Activated CD4-positive, CD25-positive, alpha-beta regulatory T cell (primary cell): ENCODE results near the gene ABLIM1.

Experiments
- DNase-seq, 4 experiments: peaks; one replicate each; lab custom pipeline; 2025; lab: John Stamatoyannopoulos, UW

Gene ABLIM1

DNA sequence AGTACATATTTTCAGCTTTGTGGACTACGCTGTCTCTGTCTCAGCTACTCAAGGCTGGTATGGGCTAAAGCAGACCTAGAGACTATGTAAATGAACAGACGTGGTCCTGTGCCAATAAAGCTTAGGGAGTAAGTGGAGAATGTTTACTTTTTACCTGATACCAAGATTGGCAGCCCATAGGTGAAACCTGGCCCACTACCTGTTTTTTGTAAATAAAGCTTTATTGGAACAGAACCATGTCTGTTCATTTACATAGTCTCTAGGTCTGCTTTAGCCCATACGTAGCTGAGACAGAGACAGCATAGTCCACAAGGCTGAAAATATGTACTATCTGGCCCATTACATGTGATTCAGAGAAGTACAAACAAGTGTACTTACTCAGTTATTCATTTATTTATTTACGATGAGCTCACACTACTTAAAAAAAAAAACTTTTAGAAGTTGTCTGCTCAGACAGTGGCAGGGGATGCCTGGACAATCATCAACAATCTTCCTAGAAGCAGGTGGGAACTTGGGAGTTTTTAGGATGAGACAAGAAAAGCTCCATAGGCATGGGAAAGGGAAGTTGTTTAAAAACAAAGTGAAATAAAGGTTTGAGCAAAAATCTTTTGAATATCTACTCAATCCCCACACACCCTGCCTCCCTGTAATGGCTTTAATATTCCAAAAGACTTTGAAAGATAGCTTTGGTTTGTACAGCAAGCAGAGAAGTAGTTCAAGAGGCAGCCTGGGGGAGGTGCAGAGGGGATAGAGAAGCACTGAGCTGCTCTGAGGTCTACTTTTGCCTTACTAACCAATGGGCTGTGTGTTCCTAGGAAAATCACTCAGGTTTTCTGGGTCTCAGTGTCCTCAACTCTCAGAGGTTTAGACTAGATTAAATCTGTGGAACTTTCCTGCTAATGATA lies 139.4 kb downstream of the ABLIM1 start:
- no peak for DNase-seq

DNA sequence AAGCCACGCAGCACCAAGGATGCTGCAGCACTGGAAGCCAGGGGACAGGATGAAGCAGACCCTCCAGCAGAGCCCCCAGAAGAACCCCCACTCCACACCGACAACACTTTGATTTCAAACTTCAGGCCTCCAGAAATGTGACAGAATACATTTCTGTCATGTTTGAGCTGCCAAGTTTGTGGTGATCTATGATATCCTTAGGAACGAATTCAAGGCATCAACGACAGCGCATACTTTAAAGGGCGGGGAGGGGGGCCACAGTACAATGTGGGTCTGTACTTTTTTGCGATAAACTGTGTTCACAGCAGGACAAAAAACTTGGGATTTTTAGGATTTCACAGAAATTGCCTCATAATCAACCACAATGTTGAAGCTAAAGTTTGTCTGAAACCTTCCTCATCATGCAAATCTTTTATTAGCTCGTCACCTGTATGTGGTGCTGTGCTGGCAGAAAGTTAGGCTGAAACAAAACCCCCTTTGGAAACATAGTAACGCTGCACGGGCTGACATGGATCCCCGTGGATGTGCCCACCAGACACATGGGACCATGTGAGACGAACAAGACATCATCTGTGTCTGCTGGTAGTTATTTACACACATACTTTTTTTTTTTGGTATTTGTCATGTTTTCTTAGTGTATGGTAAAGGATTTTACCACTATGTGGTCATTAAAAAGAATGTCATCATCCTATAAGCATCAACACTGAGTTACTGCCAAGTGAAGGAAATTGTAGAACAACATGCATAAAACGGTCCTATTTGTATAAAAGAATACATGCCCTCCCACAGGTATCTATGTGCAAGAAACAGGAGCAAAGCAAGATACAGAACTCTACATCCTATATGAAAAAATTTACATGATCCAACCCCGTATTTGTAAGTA lies 140.5 kb downstream of the ABLIM1 start:
- no peak for DNase-seq

GRCh38 chr10:114516356-114516755 lies 141.7 kb downstream of the ABLIM1 start:
- no peak for DNase-seq

DNA sequence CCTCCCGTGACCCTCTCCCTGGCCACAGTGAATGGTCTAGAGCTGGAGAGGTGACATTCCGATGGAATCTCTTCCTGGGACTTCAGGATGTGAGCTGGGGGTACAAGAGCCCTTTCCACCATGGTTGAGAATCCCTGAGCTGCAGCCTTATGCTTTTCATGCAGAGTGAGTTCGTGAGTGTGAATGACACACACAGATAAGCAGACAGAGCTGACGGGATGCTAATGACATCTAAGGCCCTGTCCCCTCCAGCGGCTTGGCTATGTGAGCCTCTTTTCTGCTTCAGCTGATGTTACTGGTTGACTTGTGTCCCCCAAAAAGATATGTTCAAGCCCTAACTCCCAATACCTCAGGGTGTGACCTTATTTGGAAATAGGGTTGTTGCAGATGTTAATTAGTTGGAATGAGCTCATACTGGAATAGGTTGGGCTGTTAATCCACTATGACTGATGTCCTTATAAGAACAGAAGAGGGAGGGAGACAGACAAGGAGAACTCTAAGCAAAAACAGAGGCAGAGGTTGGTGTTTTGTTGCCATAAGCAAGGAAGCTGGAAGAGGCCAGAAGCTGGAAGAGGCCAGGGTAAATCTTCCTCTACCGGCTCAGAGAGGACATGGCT lies 142.7 kb downstream of the ABLIM1 start:
- DNase-seq: no peak

- DNase-seq: no peak
Measured at GRCh38 chr10:114513381-114513792, 144.7 kb downstream of the ABLIM1 start.

GRCh38 chr10:114511881-114512280 lies 146.2 kb downstream of the ABLIM1 start:
- no peak for DNase-seq

DNA sequence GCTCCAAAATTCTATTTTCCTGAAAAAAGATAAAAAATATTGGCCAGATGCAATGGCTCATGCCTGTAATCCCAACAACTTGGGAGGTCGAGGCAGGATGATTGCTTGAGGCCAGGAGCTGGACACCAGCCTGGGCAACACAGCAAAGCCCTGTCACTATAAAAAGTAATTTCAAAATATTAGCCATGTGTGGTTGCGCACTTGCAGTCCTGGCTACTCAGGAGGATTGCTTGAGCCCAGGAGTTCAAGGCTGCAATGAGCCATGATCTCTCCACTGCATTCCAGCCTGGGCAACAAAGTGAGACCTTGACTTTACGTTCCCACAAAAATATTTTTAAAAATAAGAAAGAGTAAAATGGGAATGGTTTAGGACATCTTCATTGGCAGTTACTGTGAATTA lies 149.7 kb downstream of the ABLIM1 start:
- DNase-seq: no peak

- no peak for DNase-seq
Measured at GRCh38 chr10:114507449-114507848, 150.6 kb downstream of the ABLIM1 start.

- no peak for DNase-seq
Measured at GRCh38 chr10:114506871-114507385, 151.1 kb downstream of the ABLIM1 start.

GRCh38 chr10:114504769-114505579 lies 153.1 kb downstream of the ABLIM1 start:
- DNase-seq: no peak

DNA sequence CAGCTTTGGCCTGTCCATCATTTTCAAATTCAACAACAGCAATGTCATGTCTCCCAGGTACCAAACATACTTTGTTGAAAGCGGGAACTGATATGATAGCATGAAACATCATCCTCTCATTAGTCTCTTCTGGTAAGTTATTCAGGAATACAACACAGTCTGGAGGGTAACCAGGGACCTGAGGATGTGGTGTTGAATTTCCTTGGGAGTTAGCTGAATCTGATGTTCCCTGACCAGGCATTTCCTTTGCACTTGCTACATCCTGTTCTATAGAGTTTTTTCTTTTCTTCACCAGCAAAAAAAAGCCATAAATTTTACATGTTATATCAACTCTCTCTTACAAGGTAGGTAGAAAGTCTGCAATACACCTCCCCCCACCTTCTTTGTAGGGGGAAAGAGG lies 156.0 kb downstream of the ABLIM1 start:
- DNase-seq: no peak

DNA sequence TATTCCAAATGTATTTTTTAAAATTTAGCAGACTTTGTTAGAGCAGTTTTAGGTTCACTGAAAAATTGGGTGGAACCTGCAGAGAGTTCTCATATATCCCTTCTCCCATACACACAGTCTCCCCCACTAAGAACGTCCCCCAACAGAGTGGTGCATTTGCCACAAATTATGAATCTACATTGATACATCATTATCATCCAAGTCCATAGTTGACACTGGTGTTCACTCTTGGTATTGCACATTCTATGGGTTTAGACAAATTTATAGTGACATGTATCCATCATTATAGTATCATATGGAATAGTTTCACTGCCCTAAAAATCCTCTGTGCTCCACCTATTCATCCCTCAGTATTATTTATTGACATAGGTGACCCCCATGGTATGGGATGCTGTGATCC lies 156.4 kb downstream of the ABLIM1 start:
- no peak for DNase-seq

DNA sequence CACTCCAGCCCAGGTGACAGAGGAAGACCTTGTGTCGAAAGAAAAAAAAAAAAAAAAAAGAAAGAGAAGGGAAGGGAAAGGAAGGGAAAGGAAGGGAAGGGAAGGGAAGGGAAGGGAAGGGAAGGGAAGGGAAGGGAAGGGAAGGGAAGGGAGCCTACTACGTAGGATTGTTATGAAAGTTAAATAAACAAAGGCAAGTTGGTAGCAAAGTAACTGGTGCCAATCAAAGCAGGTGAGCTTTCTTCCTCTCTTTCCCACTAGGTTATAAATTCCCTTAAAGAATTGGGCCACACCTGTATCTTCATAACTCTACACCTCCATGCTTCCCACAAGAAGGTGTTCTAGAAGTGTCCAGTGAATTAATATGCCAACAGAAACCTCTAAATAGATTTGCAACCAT lies 157.4 kb downstream of the ABLIM1 start:
- no peak for DNase-seq

GRCh38 chr10:114499630-114500190 lies 158.4 kb downstream of the ABLIM1 start:
- DNase-seq: peak in 2 of 4 experiments; percentile 14 to 34

- DNase-seq: no peak
Measured at GRCh38 chr10:114499116-114499515, 159.0 kb downstream of the ABLIM1 start.

- DNase-seq: no peak
Measured at GRCh38 chr10:114498413-114499111, 159.5 kb downstream of the ABLIM1 start.

DNA sequence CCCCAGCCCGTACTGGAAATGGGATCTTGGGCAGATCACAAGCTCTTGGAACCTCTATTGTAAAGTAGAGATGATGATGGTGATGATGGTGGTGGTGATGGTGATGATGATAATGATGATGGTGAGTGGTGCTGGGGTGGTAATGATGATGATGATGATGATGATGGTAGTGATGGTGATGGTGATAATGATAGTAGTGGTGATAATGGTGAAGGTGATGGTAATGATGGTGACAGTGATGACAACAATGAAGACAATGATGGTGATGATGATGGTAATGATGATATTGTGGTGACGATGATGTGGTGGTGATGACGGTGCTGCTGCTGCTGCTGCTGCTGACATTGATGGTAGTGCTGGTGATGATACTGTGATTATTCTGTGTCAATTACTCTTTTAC lies 162.8 kb downstream of the ABLIM1 start:
- DNase-seq: no peak

GRCh38 chr10:114492351-114493037 lies 165.6 kb downstream of the ABLIM1 start:
- no peak for DNase-seq

DNA sequence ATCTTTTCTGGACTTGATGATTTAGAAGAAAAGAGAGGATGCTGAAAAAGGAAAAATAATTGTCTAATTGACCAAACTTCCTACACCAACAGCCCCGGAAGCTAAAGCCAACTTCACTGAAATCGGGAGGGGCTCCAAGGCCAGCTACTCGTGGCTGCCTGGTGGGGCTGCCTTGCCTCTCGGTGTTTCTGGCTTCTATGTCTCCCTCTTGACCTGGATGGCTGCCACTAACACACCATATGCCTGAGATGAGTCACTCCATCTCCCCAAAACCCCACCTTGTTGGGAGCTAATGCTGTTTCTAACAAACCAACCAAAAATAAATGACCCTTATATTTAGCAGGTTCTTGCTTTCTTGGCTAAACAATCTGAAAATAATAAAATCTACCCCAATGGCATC lies 166.1 kb downstream of the ABLIM1 start:
- no peak for DNase-seq

DNA sequence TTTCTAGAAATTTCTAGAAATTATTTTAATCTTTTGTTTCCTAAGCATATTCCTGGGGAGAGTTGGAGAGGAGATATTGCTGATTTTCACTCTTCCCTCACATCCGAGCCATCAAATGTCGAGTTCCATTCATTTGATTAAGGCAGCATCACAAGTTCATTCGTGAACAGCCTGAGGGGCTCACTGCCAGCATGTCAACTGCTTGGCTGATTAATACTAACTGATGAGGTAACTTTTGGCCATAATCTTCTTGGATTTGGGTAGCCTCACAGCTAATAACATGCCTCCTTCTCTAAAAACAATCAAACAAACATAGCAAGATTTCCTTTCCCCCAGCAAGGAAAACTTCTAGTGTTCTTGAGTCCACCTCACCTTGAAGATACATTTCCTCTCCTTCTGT lies 166.7 kb downstream of the ABLIM1 start:
- no peak for DNase-seq
